ENCODE measurements around the gene ESM1.
"Not testable (repeated sequence)": the region's sequence is repeated elsewhere in the genome, so short reads cannot be mapped to it uniquely, and the experiment has no call there.

The ESM1 gene

GRCh38 chr5:54985301-54986268 is at the start of gene ESM1:
TSS of gene ESM1 (minus strand) at chr5:54985593. CDS start at chr5:54985517, 76 bp downstream.
- DNase-seq, result no peak

- DNase-seq, result no peak
Observed at GRCh38 chr5:55033568-55033967, 48.2 kb upstream of the ESM1 start.

GRCh38 chr5:55031492-55031891 is 46.1 kb upstream of the ESM1 start:
- no peak for DNase-seq

- DNase-seq, result no peak
Observed at GRCh38 chr5:55030676-55031369, 45.4 kb upstream of the ESM1 start.

GRCh38 chr5:55030220-55030619 is 44.8 kb upstream of the ESM1 start:
- DNase-seq, result no peak

DNA sequence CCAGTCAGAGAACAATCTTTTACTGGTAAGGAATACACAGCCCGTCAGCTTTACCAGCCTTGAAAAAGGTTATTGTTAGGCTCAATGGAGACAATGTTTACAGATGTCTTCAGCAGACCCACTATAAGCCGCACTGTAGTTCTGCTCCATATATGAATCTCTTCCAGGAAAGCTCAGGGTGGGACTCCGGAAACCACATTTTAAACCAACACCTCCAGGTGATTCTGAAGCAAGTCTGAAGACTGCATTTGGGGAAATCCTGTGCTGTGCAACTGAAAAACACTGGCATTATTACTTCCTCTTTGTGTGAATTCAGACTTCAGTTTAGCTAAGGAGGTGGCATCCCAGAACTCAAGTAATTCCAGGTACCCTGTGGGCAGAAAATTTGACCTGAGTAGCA is 42.2 kb upstream of the ESM1 start:
- DNase-seq, result no peak

DNA sequence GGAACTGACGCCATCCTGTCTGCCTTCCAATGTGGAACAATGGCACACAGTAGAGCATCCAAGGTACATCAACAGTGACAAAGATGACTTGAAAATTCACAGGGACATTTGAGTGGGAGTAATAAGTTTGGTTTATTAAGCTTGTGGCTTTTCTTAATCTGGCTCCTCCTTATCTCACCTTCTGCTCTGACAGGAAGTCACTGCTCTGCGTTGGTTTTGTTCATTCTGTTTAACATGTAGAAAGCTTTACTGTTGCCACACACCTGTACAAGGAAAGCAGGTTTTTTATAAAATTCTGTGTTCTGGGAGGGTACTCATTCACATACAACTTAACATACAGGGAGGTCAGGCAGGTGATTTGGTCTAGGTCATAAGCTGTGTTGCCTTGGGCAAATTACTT is 37.1 kb upstream of the ESM1 start:
- DNase-seq, result no peak

- no peak for DNase-seq
Observed at GRCh38 chr5:55021821-55022220, 36.4 kb upstream of the ESM1 start.

GRCh38 chr5:55021410-55021809 is 36.0 kb upstream of the ESM1 start:
- no peak for DNase-seq

GRCh38 chr5:55010149-55010548 is 24.8 kb upstream of the ESM1 start:
- not testable (repeated sequence) for DNase-seq

- DNase-seq, result no peak
Observed at GRCh38 chr5:55004729-55005128, 19.3 kb upstream of the ESM1 start.

GRCh38 chr5:55003432-55004065 is 18.2 kb upstream of the ESM1 start:
- DNase-seq, result no peak

GRCh38 chr5:55002166-55002565 is 16.8 kb upstream of the ESM1 start:
- DNase-seq, result not testable (repeated sequence)

- no peak for DNase-seq
Observed at GRCh38 chr5:54997081-54997480, 11.7 kb upstream of the ESM1 start.

DNA sequence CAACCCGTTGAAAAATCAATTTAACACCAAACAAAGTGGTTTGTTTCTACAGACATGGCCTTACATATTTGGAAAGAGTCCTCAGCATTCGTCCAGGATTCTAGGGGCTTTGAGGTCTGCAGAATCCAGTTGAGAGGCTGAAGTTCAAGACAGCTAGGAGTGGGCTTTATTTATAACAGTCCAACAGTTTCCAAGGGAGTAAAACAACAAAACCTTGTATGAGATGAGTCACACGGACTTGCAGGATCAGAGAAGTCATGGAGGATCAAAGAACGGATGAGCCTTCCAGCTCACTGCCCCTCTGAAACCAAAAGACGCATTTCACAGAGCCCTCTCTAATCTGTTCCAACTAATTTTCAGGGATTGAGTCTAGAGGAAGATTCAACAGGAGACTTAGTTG is 11.1 kb upstream of the ESM1 start:
- DNase-seq, result no peak

DNA sequence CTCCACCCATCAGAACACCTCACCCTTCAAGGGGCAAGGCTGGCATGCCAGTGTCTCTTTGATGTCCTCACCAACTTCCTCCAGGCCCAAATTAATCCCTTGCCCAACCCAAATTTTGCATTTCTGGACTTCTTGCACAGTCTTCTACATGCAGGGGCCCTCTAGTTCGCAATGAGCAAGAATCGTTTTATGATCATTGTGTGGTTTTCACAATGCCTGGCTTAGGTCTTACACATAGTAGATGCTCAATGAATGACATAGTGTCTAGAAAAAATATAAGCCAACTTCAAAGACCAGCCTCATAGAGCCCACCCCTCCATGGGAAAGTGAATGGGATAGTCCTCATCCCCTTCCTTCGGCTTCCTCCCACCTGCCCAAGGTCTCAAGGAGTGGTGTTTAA is 9.8 kb upstream of the ESM1 start:
- DNase-seq, result no peak

GRCh38 chr5:54994628-54995027 is 9.2 kb upstream of the ESM1 start:
- DNase-seq, result no peak

DNA sequence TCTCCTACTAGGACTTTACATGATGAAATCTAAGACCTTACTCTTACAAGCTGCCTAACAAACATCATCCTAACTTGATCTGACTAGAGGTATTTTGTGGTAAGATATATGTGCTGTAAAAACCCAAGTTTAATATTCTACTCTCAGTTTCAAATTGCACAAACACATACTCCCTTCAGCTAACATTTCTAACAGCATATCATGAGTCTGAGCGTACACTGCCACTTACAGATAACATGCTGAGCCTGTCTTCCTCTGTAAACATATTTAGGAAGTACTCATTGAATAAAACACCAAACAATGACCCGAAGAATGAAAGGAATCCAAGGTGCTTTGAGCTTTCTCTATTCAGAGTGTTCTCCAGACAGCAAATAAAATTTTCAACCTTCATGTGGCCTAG is 7.9 kb upstream of the ESM1 start:
- no peak for DNase-seq

DNA sequence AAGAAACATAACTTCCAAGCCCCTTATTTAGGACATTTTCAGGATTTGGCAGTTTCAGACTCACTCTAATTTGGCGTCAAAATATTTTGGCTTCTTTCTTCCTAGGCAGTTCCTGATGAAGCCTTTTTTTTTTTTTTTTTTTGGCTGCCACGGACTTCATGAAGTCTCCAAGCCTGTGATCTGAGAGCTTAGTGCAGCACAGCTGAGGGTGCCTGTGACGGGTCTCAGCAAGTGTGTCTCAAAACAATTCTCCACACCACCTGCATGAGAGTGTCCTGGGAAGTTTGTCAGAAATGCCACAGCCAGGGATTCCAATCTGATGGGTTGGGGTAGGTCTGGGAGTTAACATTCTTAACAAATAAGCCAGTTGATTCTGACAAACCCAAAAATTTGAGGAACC is 6.0 kb upstream of the ESM1 start:
- no peak for DNase-seq

DNA sequence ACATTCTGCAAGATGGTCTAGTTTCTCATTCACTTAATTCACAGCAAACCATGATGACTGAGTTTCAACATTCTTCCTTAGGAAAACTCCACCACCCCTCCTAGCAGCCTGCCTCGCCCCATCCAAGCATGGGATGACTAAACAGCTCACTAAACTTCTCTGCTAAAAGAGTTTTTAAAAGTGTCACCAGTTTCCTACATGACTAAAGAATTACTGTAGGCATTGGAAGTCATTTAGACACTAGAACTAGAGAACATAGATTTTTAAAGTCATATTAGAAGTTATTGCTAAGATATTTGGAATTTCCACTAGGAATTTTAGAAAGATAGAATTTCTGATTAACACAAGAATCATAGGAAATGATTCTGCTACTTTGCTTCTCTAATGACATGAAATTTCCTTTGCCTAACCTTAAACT is 5.5 kb upstream of the ESM1 start:
- DNase-seq, result no peak

DNA sequence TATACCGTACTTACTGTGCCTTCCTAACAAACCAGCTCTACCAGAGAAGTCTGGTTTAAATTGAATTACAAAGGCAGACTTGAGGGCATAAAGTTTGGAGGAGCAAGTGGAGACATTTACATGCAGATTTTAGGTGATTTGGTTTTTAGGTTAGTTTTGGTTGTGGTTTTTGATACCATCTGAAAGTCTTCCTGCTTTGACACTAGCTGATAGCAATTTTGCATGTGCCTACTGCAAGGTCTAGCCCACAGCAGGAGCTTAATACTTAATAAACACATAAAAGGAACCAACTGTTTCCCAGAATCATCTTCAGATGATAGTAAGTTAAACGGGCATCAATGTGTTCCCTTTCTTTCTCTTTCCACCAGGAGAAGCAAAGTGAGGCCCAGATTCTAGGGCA is 3.4 kb upstream of the ESM1 start:
- DNase-seq, result no peak

GRCh38 chr5:54988218-54988617 is 2.8 kb upstream of the ESM1 start:
- no peak for DNase-seq

DNA sequence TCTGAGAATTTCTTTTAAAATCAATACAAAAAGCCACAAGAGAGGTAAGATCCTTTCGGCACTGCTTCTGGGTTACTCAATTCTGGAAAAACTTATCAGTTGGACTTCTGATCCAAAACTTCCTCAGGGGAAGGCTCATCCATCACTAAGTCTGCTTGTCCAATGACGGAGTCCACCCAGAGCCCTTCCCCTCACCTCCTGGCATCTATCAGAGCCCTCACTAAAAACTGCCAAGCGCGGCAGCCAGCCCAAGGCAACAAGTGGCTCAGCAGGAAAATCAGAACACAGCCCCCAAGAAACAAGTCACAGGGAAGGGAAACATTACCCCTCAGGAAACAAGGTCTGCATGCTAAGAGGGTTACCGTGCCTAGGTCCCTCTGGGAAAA is 869 bp upstream of the ESM1 start:
- DNase-seq, result no peak

GRCh38 chr5:54981928-54982327 is 3.5 kb downstream of the ESM1 start:
- DNase-seq, result no peak

All from activated CD4-positive, CD25-positive, alpha-beta regulatory T cell (primary cell).